Measurements from ENCODE around the gene UBAP1. TPM values are rescaled to one million over a fixed set of nuclear protein-coding genes. Genes with fewer than 3 reads are reported as not detected.
A peak's percentile ranks its signal among the peaks of the same experiment; 100 is the strongest.

Gene UBAP1
- total RNA-seq, 2 donors from 2014 or later = 63.3 to 68.2 TPM

DNA sequence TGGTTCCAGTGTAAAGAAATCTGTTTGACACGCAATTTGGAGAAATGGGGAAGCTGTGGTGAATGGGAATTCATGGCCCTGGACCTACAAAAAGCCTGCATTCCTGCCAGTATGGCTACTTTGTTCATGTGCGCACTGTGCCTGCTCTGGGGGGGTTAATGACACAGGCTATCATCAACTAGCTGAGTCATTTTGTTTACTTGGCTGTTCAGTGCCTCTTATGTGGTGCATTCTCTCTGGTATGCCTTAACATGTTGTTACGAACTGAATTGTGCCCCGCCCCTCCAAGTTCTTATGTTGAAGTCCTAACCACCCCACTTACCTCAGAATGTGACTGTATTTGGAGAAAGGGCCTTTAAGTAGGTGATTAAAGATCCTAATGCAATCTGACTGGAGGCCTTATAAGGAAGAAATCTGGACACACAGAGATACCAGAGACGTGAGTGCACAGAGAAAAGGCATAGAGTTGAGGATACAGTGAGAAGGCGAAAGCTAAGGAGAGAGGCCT is 20.4 kb upstream of the UBAP1 start:
- DNase-seq (no peak), ATAC-seq (no peak)
- no peaks in the 10 kb centered on the region for H3K9me3 ChIP-seq (ENCODE audit: control insufficient read depth, low read length, poor library complexity, severe bottlenecking)
- no peaks in the 10 kb centered on the region for H3K4me1 Mint-ChIP-seq
- no peaks in the 10 kb centered on the region for H3K27me3 Mint-ChIP-seq
- H3K36me3 Mint-ChIP-seq (ENCODE audit: low read depth) = no peaks in the 10 kb centered on the region
- H3K4me3 Mint-ChIP-seq = no peak overlapping the region
- H3K27ac Mint-ChIP-seq = no peak overlapping the region

DNA sequence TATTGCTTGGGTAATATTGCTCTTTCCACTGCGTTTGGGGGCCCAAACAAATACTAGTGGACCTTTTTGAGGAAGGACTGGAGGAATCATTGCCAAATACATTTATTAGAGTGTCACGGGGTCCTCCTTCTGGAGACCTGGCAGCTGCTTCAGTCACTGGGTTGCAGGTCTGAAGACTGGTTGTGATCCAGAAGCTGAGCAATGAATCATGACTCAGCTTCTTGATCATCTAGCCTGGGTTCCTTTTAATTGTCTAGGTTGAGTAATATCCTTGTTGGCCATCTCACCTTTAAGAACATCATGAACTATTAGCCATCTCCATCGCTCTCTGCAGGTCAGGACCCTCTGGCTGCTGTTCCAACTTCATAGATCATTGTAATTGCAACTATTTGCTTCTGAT is 15.4 kb upstream of the UBAP1 start:
- Mint-ChIP-seq H3K36me3 (ENCODE audit: low read depth) (no peaks in the 10 kb centered on the region), H3K4me3 (no peak overlapping the region), H3K4me1 (no peaks in the 10 kb centered on the region), H3K27me3 (no peaks in the 10 kb centered on the region), H3K27ac (no peak overlapping the region)
- no peaks in the 10 kb centered on the region for H3K9me3 ChIP-seq (ENCODE audit: control insufficient read depth, low read length, poor library complexity, severe bottlenecking)
- no peak for DNase-seq
- no peak for ATAC-seq

DNA sequence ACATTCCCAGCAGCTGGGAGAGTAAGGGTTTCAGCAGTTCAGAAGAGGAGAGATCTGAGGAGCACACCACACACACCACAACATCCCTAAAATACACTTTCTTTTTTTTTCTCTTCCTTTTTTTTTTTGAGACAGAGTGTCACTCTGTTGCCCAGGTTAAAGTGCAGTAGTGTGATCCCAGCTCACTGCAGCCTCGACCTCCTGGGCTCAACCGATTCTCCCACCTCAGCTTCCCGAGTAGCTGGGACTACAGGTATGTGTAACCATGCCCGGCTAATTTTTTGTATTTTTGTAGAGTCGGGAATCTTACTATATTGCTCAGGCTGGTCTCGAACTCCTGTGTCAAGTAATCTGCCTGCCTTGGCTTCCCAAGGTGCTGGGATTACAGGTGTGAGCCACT is 9.7 kb upstream of the UBAP1 start:
- no peak for ATAC-seq
- Mint-ChIP-seq H3K27me3 (no peaks in the 10 kb centered on the region), H3K4me3 (no peak overlapping the region), H3K4me1 (peaks cover 6% of the 10 kb centered on the region), H3K27ac (no peak overlapping the region), H3K36me3 (ENCODE audit: low read depth) (no peaks in the 10 kb centered on the region)
- no peaks in the 10 kb centered on the region for H3K9me3 ChIP-seq (ENCODE audit: control insufficient read depth, low read length, poor library complexity, severe bottlenecking)
- DNase-seq = no peak

DNA sequence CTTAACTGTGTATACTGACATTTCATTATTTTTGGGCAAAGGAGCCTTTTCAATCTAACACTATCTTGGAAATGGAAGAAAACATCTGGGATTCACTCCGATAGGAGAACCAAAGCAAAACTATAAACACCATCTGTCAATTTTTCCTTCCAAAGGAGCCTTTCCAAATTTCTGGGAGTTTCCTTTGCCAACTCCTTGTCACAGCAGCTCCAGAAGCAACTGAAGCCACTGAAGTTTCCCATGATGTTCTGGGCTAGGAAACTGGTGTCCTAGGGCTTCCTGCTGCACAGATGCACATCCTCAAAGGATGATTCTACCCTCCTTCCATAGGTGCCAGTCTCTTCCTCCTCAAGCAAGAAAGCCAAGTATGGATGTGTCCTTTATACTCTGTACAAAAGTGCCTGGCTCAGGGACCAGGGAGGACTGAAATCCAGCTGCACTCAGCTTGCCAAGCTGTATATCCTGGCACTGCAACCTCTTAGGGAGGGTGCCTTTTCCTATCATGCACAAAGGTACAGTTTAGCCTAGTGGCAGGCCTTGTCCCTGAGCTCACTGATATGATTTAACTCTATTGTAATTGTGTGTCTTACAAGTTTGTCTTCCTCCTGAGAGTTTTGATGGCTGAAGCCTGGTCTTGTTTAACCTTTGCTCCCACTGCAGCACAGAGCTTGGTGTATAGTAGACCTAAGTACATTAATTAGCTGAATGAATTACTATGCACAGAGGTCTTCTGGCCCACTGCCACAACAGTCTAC is 8.4 kb upstream of the UBAP1 start:
- peaks cover 9% of the 10 kb centered on the region for H3K4me1 Mint-ChIP-seq
- DNase-seq (no peak), ATAC-seq (no peak)
- H3K36me3 Mint-ChIP-seq (ENCODE audit: low read depth) = no peaks in the 10 kb centered on the region
- H3K27me3 Mint-ChIP-seq = no peaks in the 10 kb centered on the region
- H3K27ac Mint-ChIP-seq = no peak overlapping the region
- H3K9me3 ChIP-seq (ENCODE audit: control insufficient read depth, low read length, poor library complexity, severe bottlenecking) = no peaks in the 10 kb centered on the region
- no peak overlapping the region for H3K4me3 Mint-ChIP-seq

DNA sequence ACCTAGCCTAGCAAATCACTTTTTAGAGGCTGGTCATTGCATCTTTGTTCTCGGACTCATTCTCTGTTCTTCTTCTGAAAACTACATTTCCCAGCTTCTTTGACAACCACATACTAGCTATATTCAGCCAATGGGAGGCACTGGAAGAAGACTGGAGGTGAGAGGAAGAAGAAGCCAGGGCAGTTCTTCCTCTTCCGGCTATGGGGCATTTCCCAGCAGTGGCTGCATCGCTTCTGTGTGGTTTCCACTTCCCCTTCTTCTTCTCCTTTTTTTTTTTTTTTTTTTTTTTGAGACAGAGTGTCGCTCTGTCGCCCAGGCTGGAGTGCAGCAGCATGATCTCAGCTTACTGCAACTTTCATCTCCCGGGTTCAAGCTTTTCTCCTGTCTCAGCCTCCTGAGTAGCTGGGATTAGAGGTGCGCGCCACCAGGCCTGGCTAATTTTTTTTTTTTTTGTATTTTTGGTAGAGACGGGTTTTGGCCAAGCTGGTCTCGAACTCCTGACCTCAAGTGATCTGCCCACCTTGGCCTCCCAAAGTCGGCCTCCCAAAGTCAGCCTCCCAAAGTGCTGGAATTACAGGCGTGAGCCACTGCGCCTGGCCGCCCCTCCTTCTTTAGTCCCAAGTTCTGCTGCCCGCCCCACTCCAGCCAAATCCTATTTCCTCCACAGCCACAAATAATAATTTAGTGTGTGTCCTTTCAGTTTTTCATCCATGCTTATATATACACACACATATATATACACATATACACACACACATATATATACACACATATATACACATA is 6.9 kb upstream of the UBAP1 start:
- H3K9me3 ChIP-seq (ENCODE audit: control insufficient read depth, low read length, poor library complexity, severe bottlenecking) = no peaks in the 10 kb centered on the region
- Mint-ChIP-seq H3K4me1 (peaks cover 9% of the 10 kb centered on the region), H3K36me3 (ENCODE audit: low read depth) (no peaks in the 10 kb centered on the region), H3K27ac (peak overlapping the region; percentile 3), H3K27me3 (no peaks in the 10 kb centered on the region), H3K4me3 (peak overlapping the region; percentile 25)
- DNase-seq (peak in 1 of 3 donors; percentile 34), ATAC-seq (peak; percentile 100)

DNA sequence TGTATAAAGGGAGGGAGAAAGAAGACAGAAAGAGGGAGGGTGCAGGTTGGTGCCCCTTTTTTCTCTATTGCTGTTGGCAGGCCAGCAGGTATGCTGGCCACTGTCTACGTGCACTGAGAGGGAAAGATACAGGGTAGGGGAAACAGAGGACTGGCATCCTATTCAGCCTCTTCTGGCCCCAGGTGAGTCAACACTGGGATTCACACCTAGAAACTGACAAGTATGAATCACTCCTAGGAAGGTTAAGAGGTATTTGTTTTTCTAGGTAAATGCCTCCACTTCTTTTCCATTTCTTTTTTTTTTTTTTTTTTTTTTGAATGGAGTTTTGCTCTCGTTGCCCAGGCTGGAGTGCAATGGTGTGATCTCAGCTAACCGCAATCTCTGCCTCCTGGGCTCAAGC is 2.8 kb upstream of the UBAP1 start:
- H3K27me3 Mint-ChIP-seq = no peaks in the 10 kb centered on the region
- H3K4me3 Mint-ChIP-seq = no peak overlapping the region

DNA sequence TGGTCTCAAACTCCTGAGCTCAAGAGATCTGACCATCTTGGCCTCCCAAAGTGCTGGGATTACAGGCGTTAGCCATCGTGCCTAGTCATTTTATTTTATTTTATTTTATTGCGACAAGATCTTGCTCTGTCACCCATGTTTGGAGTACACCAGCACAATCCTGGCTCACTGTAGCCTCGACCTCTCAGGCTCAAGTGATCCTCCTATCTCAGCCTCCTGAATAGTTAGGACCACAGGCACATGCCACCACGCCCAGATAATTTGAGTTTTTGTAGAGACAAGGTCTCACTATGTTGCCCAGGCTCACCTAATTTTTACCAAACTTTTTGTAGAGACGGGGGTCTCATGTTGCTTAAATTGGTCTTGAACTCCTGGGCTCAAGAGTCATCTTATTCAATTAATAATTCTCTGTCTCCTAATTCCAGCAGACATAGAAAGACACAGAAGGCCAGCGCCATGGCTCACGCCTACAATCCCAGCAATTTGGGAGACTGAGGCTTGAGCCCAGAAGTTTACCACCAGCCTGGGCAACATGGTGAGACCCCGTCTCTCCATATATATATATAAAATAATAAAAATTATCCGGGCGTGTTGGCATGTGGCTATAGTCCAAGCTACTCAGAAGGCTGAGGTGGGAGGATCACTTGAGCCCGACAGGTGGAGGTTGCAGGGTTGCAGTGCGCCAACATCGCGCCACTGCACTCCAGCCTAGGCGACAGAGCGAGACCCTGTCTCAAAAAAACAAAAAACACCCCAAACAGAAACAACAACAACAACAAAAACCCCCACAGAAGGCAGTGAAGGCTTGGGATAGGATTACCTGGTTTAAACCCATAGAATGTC is 1.0 kb upstream of the UBAP1 start:
- Mint-ChIP-seq H3K4me1 (peaks cover 17% of the 10 kb centered on the region), H3K27ac (peak overlapping the region; percentile 99), H3K27me3 (no peaks in the 10 kb centered on the region), H3K4me3 (peak overlapping the region; percentile 100), H3K36me3 (ENCODE audit: low read depth) (peaks cover 8% of the 10 kb centered on the region)
- ATAC-seq (no peak), DNase-seq (no peak)
- no peaks in the 10 kb centered on the region for H3K9me3 ChIP-seq (ENCODE audit: control insufficient read depth, low read length, poor library complexity, severe bottlenecking)

More for the DNA sequence above, 2.8 kb upstream of the UBAP1 start:
- no peak for ATAC-seq
- H3K4me1 Mint-ChIP-seq = peaks cover 19% of the 10 kb centered on the region
- H3K36me3 Mint-ChIP-seq (ENCODE audit: low read depth) = peaks cover 6% of the 10 kb centered on the region
- no peak for DNase-seq
- no peak overlapping the region for H3K27ac Mint-ChIP-seq
- no peaks in the 10 kb centered on the region for H3K9me3 ChIP-seq (ENCODE audit: control insufficient read depth, low read length, poor library complexity, severe bottlenecking)

DNA sequence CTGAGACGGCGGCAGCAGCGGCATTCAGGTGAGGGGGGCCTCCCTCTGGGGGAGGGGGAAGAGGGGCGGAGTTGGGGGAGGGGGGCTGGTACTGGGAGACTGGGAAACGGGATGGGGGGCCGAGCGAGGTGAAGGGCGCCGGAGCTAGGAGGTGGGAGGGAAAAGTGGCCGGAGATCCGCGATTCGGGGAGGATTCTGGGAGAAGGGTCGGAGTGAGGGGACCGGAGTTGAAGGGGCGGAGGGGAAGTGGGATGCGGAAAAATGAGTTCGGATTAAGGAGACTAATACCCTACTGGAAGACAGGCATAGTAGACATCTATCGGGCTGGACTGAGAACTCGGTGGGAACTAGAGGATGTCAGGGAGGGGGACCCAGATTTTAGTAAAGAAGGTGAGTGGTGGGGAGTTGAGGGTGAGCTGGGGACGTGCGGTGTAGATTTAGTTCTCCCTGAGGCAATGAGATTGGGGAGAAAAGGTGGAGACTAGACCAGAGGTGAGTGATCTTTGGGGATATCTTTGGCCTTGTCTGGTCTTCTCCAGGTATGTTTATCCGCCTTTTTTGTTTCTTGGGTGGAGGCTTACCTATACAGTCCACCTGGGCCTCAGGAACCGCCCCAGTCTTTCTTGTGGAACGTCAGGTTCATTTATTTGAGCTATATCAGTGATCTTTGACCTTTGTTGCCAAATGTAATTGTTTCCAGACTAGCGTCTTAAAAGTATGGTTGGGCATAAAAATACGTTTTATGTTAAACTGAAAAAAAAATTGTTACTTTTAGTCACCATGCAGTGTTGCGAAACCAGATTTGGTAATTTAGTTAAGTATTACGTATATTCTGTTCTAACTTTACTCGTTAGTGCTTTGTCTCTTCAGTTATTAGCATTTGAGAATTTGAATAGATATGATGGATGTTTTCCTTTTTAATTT is 632 bp downstream of the UBAP1 start:
- peak overlapping the region; percentile 100 for H3K4me3 Mint-ChIP-seq
- ATAC-seq = peak; percentile 2
- no peak for DNase-seq
- H3K27ac Mint-ChIP-seq = peak overlapping the region; percentile 99
- H3K4me1 Mint-ChIP-seq = peaks cover 17% of the 10 kb centered on the region
- H3K27me3 Mint-ChIP-seq = no peaks in the 10 kb centered on the region
- H3K36me3 Mint-ChIP-seq (ENCODE audit: low read depth) = peaks cover 8% of the 10 kb centered on the region
- H3K9me3 ChIP-seq (ENCODE audit: control insufficient read depth, low read length, poor library complexity, severe bottlenecking) = no peaks in the 10 kb centered on the region

DNA sequence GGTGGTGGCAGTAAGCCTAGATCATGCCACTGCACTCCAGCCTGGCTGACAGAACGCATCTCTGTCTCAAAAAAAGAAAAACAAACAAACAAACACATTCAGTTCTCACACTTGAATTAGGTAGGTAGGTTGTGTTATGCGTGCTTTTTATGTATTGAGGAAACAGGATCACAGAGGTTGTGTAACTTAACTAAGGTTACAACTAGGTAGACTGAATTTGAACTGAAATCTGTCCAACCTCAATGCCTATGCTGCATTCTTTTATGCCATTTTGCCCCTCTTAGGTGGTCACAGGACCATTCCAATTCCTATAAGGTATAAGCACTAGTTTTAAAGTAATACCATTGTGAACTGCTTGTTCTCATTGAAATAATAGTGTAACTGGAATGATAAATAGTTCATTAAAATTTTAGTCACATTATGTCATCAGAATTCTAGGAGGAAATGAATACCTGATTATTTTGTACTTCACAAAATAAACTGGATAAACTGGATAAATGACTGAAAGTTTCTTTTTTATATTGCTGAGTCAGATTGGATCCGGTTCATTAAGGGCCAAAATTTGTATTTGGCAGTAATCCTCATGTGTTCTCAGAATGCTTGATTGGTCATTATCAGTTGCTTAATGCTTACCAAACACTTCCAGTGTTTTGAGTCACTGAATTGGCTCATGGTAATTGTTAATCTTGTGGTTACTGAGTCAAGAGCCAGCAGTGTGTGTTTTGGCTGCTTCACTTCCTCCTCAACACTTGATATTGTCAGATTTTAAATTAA is 7.1 kb downstream of the UBAP1 start:
- Mint-ChIP-seq H3K36me3 (ENCODE audit: low read depth) (peaks cover 2% of the 10 kb centered on the region), H3K27ac (peak overlapping the region; percentile 81), H3K4me3 (peak overlapping the region; percentile 41), H3K27me3 (no peaks in the 10 kb centered on the region), H3K4me1 (peaks cover 36% of the 10 kb centered on the region)
- DNase-seq (no peak), ATAC-seq (peak; percentile 90)
- no peaks in the 10 kb centered on the region for H3K9me3 ChIP-seq (ENCODE audit: control insufficient read depth, low read length, poor library complexity, severe bottlenecking)

DNA sequence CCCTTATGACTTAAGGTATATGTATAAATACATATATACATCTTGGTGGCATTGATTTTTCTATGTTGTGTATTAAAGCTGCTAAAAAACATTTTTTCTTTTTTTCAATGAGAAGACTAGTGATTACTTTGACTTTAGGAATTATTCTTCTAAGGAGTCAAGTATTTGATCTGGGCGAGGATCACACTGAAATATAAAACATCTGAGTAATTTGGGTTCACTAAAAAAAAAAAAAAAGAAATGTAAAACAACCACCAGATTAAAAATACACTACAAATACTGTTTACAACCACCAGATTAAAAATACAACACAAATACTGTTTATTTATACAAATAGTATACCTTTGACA is 9.0 kb downstream of the UBAP1 start:
- peaks cover 40% of the 10 kb centered on the region for H3K4me1 Mint-ChIP-seq
- DNase-seq = no peak

DNA sequence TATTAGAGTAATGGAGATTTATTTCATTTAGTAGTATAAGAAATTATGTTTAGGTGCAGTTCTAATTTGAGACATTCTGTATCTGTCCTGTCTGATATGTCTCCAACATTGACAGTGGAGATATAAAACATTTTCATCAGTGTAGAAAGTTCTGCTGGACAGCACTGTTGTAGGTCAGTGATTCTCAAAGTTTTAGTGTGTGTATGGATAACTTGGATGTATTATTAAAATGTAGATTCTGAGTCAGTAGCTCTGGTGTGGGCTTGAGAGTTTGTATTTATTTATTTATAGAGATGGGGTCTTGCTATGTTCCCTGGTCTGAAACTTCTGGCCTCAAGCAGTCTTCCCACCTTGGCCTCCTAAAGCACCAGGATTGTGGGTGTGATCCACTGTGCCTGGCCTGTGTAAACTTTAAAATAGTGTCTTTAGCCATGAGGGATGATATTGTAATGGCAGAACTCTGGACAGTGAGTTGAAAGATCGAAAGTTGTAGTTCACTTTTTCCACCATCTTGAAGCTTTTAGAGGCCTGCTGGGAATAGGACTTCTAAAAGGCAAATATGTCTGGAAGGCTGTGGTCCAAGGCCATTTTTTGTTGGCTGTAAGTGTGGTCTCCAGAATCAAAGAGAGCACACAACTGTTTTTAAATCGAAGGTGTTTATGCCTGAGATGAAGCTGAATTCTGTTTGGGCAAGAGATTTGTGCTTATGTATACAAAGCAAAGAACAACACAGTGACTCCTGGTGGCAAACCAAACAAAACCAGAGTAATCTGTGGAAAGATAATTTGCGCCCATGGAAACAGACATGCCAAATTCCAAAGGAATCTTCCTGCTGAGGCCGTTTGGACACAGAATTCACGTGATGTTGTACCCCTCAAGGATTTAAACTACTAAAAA is 12.4 kb downstream of the UBAP1 start:
- Mint-ChIP-seq H3K36me3 (ENCODE audit: low read depth) (no peaks in the 10 kb centered on the region), H3K27ac (peak overlapping the region; percentile 85), H3K4me1 (peaks cover 46% of the 10 kb centered on the region), H3K4me3 (no peak overlapping the region), H3K27me3 (no peaks in the 10 kb centered on the region)
- H3K9me3 ChIP-seq (ENCODE audit: control insufficient read depth, low read length, poor library complexity, severe bottlenecking) = no peaks in the 10 kb centered on the region
- DNase-seq = no peak
- ATAC-seq = no peak

More for the DNA sequence above, 9.0 kb downstream of the UBAP1 start:
- ATAC-seq = no peak
- H3K36me3 Mint-ChIP-seq (ENCODE audit: low read depth) = no peaks in the 10 kb centered on the region
- H3K27me3 Mint-ChIP-seq = no peaks in the 10 kb centered on the region
- H3K27ac Mint-ChIP-seq = peak overlapping the region; percentile 81
- H3K4me3 Mint-ChIP-seq = no peak overlapping the region
- no peaks in the 10 kb centered on the region for H3K9me3 ChIP-seq (ENCODE audit: control insufficient read depth, low read length, poor library complexity, severe bottlenecking)

Measured in T-helper 17 cell (primary cell).